IPS-18c (cell line): ENCODE measurements around the gene SRPX.

Experiments used
- H3K4me3 ChIP-seq: 2 replicates; pipeline ENCODE4 v1.7.0; 2013; ENCODE audit warnings: low read depth, mild to moderate bottlenecking, low read length, moderate library complexity; ENCODE audit not compliant: insufficient read depth
- H3K9me3 ChIP-seq: one replicate; pipeline ENCODE4 v1.6.1; 2013; ENCODE audit warnings: mild to moderate bottlenecking, low read length, moderate library complexity; ENCODE audit not compliant: control insufficient read depth, insufficient read depth

Gene SRPX

DNA sequence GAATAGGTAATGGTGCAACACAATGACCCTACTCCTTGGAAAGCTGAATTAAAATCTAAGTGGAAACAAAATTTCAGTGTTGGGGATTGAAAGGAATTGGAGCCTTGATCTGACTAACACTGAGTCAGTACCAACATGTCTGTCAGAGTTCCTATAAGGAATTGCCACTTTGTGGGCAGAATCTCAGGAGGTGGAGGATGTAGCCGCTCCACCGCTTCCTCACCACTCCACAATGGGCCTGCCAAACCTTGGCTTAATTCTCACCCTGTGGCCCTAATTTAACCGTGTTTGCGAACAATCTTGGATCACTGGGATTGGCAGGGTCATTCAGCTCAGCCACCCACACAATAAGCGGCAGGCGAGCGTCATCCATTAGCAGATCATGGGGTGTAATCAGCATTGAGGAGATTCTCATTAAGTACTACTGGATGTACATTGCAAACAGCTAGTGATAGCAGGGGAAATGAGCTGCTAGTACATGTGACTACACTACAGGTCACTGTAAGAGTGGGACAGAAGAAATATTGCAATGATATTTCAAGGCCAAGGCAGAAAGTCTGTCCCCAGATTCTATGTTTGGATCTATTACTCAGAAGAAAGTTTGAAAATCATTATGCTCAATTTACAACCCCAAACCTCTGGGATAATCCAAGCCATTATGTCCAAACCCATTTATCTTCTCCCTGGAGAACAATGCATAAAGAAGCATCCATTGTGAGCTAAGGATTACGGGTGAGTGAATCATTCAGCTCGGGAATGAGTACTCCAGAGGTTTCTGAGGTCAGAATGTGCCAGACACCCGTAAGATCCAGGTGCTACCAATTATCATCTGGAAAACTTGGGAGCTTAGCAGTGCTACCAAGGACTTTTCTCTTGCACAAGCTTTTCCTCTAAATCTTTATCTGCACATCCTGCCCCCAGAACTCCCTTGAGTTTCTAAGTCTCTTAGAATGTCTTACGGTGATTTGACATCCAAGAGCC, 5.8 kb downstream of the SRPX start:
- no peaks in the 10 kb centered on the region for H3K9me3 ChIP-seq
- H3K4me3 ChIP-seq = no peak overlapping the region

DNA sequence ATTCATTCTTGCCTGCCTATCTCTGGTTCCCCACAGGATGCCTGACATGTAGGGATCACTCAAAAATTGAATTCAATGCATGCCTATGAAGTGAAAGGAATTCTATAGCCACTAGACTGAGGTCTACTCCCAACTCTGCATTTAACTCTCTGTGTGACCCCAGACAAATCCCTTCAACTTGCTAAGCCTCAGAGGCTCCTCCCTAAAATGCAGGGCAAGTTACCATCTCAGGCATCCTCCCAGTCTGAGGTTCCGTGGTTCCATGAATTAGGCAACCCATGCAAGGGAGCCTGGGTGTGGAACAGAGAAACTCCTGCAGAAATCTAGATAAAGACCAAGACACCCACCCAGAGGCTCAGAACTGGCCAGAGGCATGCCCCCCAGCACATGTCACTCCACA, 6.6 kb downstream of the SRPX start:
- Histone ChIP-seq H3K9me3 (no peaks in the 10 kb centered on the region), H3K4me3 (no peak overlapping the region)

DNA sequence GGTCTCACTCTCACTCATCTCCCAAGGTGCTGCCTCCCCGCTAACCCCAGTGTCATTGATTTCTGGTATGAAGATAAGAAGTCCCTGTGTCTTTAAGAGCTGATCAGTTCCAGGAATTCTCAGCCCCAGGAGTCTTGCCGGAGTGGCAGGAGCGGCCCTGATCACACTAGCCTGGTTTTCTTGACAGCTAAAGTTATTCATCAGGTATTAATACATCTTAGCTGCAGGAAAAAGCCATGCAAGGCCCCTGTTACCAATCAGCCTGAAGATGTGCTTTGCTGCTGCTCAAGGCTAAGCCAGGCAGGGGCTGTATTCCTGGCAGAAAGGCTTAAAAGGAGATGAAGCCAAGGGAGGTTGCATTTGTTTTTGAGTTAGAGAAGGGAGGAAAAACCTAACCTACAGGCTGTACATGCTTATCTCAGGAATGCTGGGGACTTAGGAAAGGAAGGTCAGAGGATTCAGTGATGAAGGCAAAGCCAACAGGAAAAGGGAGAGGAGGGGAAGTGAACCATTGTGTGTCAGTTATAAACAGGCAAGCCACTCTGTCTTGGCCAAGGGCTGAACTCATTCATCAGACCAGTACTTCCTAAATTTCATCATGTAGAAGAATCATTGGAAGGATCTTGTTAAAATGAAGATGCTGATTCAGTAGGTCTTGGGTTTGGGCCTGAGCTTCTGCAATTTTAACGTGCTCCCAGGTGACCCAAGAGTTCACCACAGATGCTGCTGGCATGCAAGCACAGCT, 8.6 kb downstream of the SRPX start:
- Histone ChIP-seq H3K4me3 (no peak overlapping the region), H3K9me3 (no peaks in the 10 kb centered on the region)

DNA sequence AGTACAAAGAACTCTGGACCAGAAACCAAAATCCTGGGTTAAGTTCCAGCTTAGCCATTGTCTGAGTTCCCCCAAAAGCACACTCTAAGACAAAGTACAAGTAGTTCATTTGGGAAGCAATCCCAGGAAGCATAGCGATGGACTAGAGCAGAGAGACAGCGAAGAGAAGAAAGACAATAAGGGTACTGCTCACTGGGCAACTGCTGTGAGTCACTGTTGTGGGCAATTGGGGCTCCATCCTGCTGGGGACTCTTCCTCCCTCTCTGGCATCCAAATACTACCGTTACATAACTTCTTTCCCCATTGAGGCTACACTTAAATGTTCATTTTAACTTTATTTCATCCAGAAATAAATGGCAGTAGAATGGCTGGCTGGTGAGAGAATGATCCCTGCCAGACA, 14.1 kb downstream of the SRPX start:
- H3K9me3 ChIP-seq = no peaks in the 10 kb centered on the region
- no peak overlapping the region for H3K4me3 ChIP-seq

DNA sequence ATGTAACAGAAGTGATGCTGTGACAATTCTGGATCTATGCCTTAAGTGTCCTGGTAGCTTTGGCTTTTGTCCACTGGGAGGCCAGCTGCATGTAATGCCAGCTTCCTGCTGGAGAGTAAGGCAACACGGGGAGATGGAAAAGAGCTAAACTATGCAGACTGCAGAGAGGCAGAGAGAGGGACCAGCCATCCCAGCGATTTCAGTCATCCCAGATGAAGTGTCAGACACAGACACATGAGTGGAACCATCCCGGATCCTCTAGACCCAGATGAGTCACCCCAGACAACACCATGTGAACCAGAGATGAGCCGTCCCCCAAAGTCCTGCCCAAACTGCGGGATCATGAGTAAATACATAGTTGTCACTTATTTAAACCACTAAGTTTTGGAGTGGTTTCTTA, 14.6 kb downstream of the SRPX start:
- no peak overlapping the region for H3K4me3 ChIP-seq
- no peaks in the 10 kb centered on the region for H3K9me3 ChIP-seq

- H3K4me3 ChIP-seq = no peak overlapping the region
- H3K9me3 ChIP-seq = no peaks in the 10 kb centered on the region
Observed at GRCh38 chrX:38205039-38205438, 15.6 kb downstream of the SRPX start.

DNA sequence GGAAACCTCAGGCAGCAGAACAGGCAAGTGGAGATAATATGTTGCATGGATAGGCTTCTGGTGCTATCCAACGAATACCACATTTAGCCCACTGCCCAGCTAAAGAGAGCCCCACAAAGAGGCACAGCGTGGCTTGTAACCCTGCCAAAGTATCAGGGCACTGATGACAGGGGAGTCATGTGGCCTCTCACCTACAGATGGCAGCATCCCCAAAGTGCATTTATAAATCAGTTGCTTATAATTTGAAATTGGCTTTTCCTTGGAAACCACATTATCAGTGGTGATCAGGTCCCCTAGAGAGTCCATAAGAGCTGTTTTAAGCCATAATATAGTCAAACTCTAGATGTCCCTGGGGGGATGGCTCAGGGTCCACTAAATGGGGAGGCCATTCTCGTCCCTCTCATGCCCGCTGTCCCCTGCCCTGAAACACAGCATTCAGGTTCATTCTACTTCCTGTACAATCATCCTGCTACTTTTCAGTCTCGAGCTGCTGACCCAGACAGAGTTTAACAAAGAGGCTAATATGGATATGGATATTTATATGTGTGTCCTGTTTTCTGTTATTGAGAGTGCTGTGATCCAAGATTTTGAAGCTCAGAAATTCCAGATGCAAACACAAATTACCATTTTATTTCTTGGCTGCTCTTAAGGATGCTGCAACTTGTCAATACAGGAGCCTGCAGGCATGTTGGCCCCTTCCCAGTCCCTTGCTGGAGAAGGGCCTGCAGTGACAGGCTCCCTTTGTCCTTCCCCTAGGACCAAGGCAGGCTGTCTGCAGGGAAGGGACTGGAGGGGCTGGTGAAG, 28.5 kb downstream of the SRPX start:
- Histone ChIP-seq H3K9me3 (no peaks in the 10 kb centered on the region), H3K4me3 (no peak overlapping the region)

- no peaks in the 10 kb centered on the region for H3K9me3 ChIP-seq
- no peak overlapping the region for H3K4me3 ChIP-seq
Observed at GRCh38 chrX:38189431-38190250, 31.0 kb downstream of the SRPX start.

GRCh38 chrX:38183596-38183995, 37.1 kb downstream of the SRPX start:
- no peaks in the 10 kb centered on the region for H3K9me3 ChIP-seq

GRCh38 chrX:38181357-38181756, 39.3 kb downstream of the SRPX start:
- no peaks in the 10 kb centered on the region for H3K9me3 ChIP-seq

More at GRCh38 chrX:38183596-38183995, 37.1 kb downstream of the SRPX start:
- H3K4me3 ChIP-seq = no peak overlapping the region

DNA sequence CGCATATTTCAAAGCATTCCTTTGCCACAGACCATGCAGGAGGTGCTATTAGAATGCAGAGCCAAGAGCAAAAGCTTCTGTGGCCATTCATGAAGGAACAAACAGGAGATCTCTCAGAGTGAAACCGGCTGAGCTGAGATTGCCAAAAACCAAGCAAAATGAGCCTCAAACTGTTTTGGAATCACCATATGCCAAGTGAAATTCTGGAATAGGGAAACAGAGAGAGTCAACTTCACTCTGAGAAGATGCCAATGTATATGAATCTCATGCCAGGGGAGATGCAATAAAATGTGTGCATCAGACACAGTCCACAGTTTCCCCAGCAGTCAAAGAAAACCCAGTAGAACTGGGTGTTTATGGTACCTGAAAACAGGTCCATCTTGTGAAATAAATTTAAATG, 42.3 kb downstream of the SRPX start:
- no peaks in the 10 kb centered on the region for H3K9me3 ChIP-seq
- H3K4me3 ChIP-seq = no peak overlapping the region

More at GRCh38 chrX:38181357-38181756, 39.3 kb downstream of the SRPX start:
- H3K4me3 ChIP-seq = no peak overlapping the region

DNA sequence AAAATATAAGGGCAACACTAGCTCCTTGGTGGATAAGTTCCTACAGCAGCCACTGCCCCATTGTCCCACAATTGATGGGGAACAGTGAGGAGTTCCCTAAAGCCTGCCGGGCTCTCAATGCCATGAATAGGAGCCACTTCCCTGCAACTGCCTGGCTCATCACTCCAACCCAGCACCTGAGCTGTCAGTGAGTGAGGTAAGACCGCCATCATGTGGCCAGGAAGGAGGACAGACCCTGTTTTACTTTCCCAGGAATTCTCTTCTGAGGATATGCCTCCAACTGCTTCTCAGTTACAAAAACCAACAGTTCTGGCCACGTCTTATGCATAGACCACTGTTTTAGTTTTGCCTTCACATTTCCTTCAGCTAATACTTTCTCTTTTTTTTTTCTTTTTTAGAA, 45.5 kb downstream of the SRPX start:
- Histone ChIP-seq H3K9me3 (no peaks in the 10 kb centered on the region), H3K4me3 (no peak overlapping the region)

DNA sequence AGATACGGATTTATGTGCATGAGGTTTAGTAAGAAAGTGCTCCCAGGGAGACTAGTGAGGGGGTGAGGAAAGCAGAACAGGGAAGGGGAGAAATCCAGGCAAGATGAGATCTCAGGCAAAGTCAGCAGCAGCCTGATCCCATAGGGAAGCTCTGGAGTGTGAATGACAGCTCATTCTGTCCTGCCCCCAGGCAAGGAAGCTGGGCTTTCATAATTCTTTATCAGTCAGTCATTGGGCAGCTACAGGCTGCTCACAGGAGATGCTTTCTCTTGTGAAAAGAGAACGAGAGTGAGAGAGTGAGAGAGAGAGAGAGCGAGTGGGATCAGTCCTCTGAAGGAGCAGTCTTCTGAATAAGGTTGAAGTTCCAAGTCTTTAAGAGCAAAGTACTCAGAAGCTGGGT, 48.1 kb downstream of the SRPX start:
- no peak overlapping the region for H3K4me3 ChIP-seq
- no peaks in the 10 kb centered on the region for H3K9me3 ChIP-seq

GRCh38 chrX:38170556-38170955, 50.1 kb downstream of the SRPX start:
- no peaks in the 10 kb centered on the region for H3K9me3 ChIP-seq
- H3K4me3 ChIP-seq = no peak overlapping the region

DNA sequence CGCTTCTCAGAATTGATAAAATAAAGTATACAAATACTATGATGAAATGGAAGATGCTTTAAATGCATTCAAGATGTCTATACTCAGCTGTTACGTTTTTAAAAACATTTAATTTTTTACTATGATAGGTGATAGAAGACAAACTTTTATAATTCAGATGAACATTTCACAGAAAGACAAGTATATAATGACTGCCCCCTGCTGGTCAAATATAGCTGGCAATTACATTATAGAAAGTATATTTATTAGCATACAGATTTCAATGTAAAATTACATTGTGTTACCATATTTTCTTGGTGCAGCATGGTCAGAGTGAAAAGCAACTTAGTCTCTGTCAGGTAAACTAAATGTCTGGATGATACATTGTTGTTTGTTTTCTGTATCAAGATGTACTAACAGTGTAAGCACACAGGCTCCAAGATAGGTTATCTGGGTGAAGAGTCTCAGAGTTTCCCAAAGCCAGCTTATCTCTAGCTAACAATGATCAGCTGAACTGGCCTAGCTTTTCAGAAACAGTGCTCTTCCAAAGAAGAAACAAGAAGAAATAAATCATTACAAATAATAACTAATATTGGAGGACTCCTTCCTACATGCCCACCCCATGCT, 54.1 kb downstream of the SRPX start:
- H3K9me3 ChIP-seq = no peaks in the 10 kb centered on the region
- H3K4me3 ChIP-seq = no peak overlapping the region

- H3K9me3 ChIP-seq = no peaks in the 10 kb centered on the region
- no peak overlapping the region for H3K4me3 ChIP-seq
Observed at GRCh38 chrX:38165023-38165422, 55.6 kb downstream of the SRPX start.
